H9 (cell line): Measurements from ENCODE around the gene KAT8. TPM values are rescaled to one million over a fixed set of nuclear protein-coding genes. Genes with fewer than 3 reads are reported as not detected.

Experiments
- DNase-seq: peaks from one replicate; pipeline ENCODE4 v3.0.0-alpha.2; 2017
- H2AFZ ChIP-seq: one replicate; pipeline ENCODE4 v1.6.1; 2013; ENCODE audit warnings: mild to moderate bottlenecking, low read length, control low read depth, moderate library complexity
- H2AK5ac ChIP-seq: 2 replicates; pipeline ENCODE4 v1.6.1; 2013; ENCODE audit warnings: low read length, control low read depth, mixed read lengths; ENCODE audit not compliant: insufficient read length
- H2BK120ac ChIP-seq: one replicate; pipeline ENCODE4 v1.6.1; 2013; ENCODE audit warnings: low read depth, mild to moderate bottlenecking, low read length, control low read depth, inconsistent platforms; ENCODE audit not compliant: poor library complexity, severe bottlenecking
- H2BK12ac ChIP-seq: 2 replicates; pipeline ENCODE4 v1.6.1; 2013; ENCODE audit warnings: low read length, control low read depth, mixed read lengths, low read depth; ENCODE audit not compliant: insufficient read length
- H2BK15ac ChIP-seq: 2 replicates; pipeline ENCODE4 v1.6.1; 2013; ENCODE audit warnings: low read depth, low read length, control low read depth
- H2BK20ac ChIP-seq: one replicate; pipeline ENCODE4 v1.6.1; 2013; ENCODE audit warnings: low read depth, mild to moderate bottlenecking, low read length, control low read depth, inconsistent platforms; ENCODE audit not compliant: poor library complexity, severe bottlenecking
- H2BK5ac ChIP-seq: 2 replicates; pipeline ENCODE4 v1.6.1; 2013; ENCODE audit warnings: low read length, control low read depth, mixed read lengths; ENCODE audit not compliant: insufficient read length
- H3K14ac ChIP-seq: 2 replicates; pipeline ENCODE4 v1.6.1; 2013; ENCODE audit warnings: low read length, control low read depth; ENCODE audit not compliant: insufficient read depth
- H3K18ac ChIP-seq: 2 replicates; pipeline ENCODE4 v1.6.1; 2013; ENCODE audit warnings: low read depth, mild to moderate bottlenecking, mixed read lengths, low read length, control low read depth; ENCODE audit not compliant: insufficient read length
- H3K23ac ChIP-seq: 2 replicates; pipeline ENCODE4 v1.6.1; 2013; ENCODE audit warnings: low read length, control low read depth, mixed read lengths, low read depth; ENCODE audit not compliant: insufficient read length
- H3K23me2 ChIP-seq: 2 replicates; pipeline ENCODE4 v1.6.1; 2013; ENCODE audit warnings: low read depth, mild to moderate bottlenecking, mixed read lengths, low read length, control low read depth; ENCODE audit not compliant: insufficient read length, poor library complexity, severe bottlenecking
- H3K27ac ChIP-seq: 2 replicates; pipeline ENCODE4 v1.5.1; 2013; ENCODE audit warnings: low read length, control low read depth, mixed read lengths, low read depth; ENCODE audit not compliant: insufficient read length
- H3K27me3 ChIP-seq: 2 replicates; pipeline ENCODE4 v1.6.1; 2013; ENCODE audit warnings: low read length, control low read depth, inconsistent platforms; ENCODE audit not compliant: insufficient read depth
- H3K4ac ChIP-seq: 2 replicates; pipeline ENCODE4 v1.6.1; 2013; ENCODE audit warnings: low read depth, mild to moderate bottlenecking, control low read depth, inconsistent platforms, low read length, moderate library complexity
- H3K4me1 ChIP-seq: 2 replicates; pipeline ENCODE4 v1.6.1; 2013; ENCODE audit warnings: low read length, control low read depth, inconsistent platforms; ENCODE audit not compliant: insufficient read depth
- H3K4me2 ChIP-seq: 2 replicates; pipeline ENCODE4 v1.6.1; 2013; ENCODE audit warnings: low read length, control low read depth, mixed read lengths; ENCODE audit not compliant: insufficient read length, insufficient read depth
- H3K56ac ChIP-seq: 2 replicates; pipeline ENCODE4 v1.6.1; 2013; ENCODE audit warnings: low read depth, mild to moderate bottlenecking, mixed read lengths, low read length, control low read depth; ENCODE audit not compliant: insufficient read length
- H3K79me1 ChIP-seq: 2 replicates; pipeline ENCODE4 v1.6.1; 2013; ENCODE audit warnings: low read depth, mild to moderate bottlenecking, moderate library complexity, low read length, control low read depth, inconsistent platforms; ENCODE audit not compliant: insufficient read depth, poor library complexity, severe bottlenecking
- H3K79me2 ChIP-seq: 2 replicates; pipeline ENCODE4 v1.6.1; 2013; ENCODE audit warnings: low read length, control low read depth, inconsistent platforms; ENCODE audit not compliant: insufficient read depth
- H3K9ac ChIP-seq: 2 replicates; pipeline ENCODE4 v1.6.1; 2013; ENCODE audit warnings: low read length, control low read depth, mixed read lengths; ENCODE audit not compliant: insufficient read length; ENCODE audit errors: extremely low read depth
- H3K9me3 ChIP-seq: one replicate; pipeline ENCODE4 v1.6.1; 2013; ENCODE audit warnings: low read depth, low read length, inconsistent platforms; ENCODE audit not compliant: control insufficient read depth
- H3T11ph ChIP-seq: one replicate; pipeline ENCODE4 v1.6.1; 2013; ENCODE audit warnings: mild to moderate bottlenecking, low read length, control low read depth, inconsistent platforms
- H4K20me1 ChIP-seq: one replicate; pipeline ENCODE4 v1.6.1; 2013; ENCODE audit not compliant: control insufficient read depth, insufficient read length, insufficient read depth
- H4K5ac ChIP-seq: 2 replicates; pipeline ENCODE4 v1.6.1; 2013; ENCODE audit warnings: low read depth, mild to moderate bottlenecking, mixed read lengths, low read length, control low read depth; ENCODE audit not compliant: insufficient read length
- H4K8ac ChIP-seq: replicated peaks from 2 replicates; pipeline ENCODE4 v1.6.1; 2013; ENCODE audit warnings: low read length, control low read depth, mixed read lengths, low read depth; ENCODE audit not compliant: insufficient read length
- H4K91ac ChIP-seq: 2 replicates; pipeline ENCODE4 v1.6.1; 2013; ENCODE audit warnings: low read depth, mild to moderate bottlenecking, moderate library complexity, mixed read lengths, low read length, control low read depth; ENCODE audit not compliant: insufficient read length
- H3K27ac Mint-ChIP-seq, 3 experiments: 2 replicates in 2 of 3; 3 replicates in 1 of 3; pipeline ENCODE4 v1.8.0; 2020 to 2021; ENCODE audit warnings: mixed read lengths in 3 of 3, mild to moderate bottlenecking in 1 of 3, moderate library complexity in 1 of 3
- H3K27me3 Mint-ChIP-seq: 2 replicates; pipeline ENCODE4 v1.8.0; 2021; ENCODE audit warnings: low read depth, mild to moderate bottlenecking, moderate library complexity, mixed read lengths
- H3K36me3 Mint-ChIP-seq, 3 experiments: 2 replicates in 2 of 3; 3 replicates in 1 of 3; pipeline ENCODE4 v1.8.0; 2020 to 2021; ENCODE audit warnings: low read depth in 3 of 3, mixed read lengths in 3 of 3; ENCODE audit not compliant: insufficient read depth in 1 of 3
- H3K4me1 Mint-ChIP-seq, 2 experiments: 2 replicates each; pipeline ENCODE4 v1.8.0; 2020; ENCODE audit warnings: mixed read lengths in 2 of 2
- H3K4me3 Mint-ChIP-seq, 2 experiments: 2 replicates in 1 of 2; 3 replicates in 1 of 2; pipeline ENCODE4 v1.8.0; 2020 to 2021; ENCODE audit warnings: mild to moderate bottlenecking in 2 of 2, mixed read lengths in 2 of 2, moderate library complexity in 1 of 2
- H3K9me3 Mint-ChIP-seq, 2 experiments: 2 replicates in 1 of 2; 3 replicates in 1 of 2; pipeline ENCODE4 v1.8.0; 2020; ENCODE audit warnings: mild to moderate bottlenecking in 2 of 2, mixed read lengths in 2 of 2, moderate library complexity in 1 of 2
- WGBS: extraction: QIAGEN DNeasy Blood & Tissue Kit; methylation state at CpG from one replicate; pipeline ENCODE4 v1.1.7; 2013; ENCODE audit warnings: missing lambda C conversion rate, low lambda C conversion rate, mixed read lengths; ENCODE audit not compliant: insufficient read length; ENCODE audit errors: extremely low coverage; 5-methylcytosine and 5-hydroxymethylcytosine counted together
- total RNA-seq: library from RNA; stranded (reverse); gene quantifications from 2 replicates; pipeline ENCODE4 v1.2.1, GENCODE V29; 2021
- TF ChIP-seq, protein P1 (sequence below): fragments of 200-600 bp; sonication (generic); conservative IDR thresholded peaks from 3 replicates; pipeline ENCODE4 v1.8.0; 2021; ENCODE audit warnings: antibody characterized with exemption, mild to moderate bottlenecking

KAT8 gene
- total RNA-seq, 1 experiment from 2014 or later: 52.1 TPM

GRCh38 chr16:31083556-31083955 is 33.9 kb upstream of the KAT8 start:
- Histone ChIP-seq H3K9ac (no peak overlapping the region), H2BK20ac (no peak overlapping the region), H2BK120ac (no peak overlapping the region), H2BK12ac (no peak overlapping the region), H3K79me1 (no peaks in the 10 kb centered on the region), H2BK15ac (no peak overlapping the region), H2BK5ac (no peak overlapping the region), H3K18ac (no peak overlapping the region), H3K23ac (no peak overlapping the region), H2AFZ (no peak overlapping the region), H3K4ac (no peak overlapping the region), H3K4me1 (no peaks in the 10 kb centered on the region), H3K14ac (no peak overlapping the region), H4K5ac (no peak overlapping the region), H4K20me1 (peaks cover 4% of the 10 kb centered on the region), H4K91ac (no peak overlapping the region), H2AK5ac (no peak overlapping the region), H3K9me3 (no peaks in the 10 kb centered on the region), H3T11ph (no peak overlapping the region), H3K79me2 (no peaks in the 10 kb centered on the region), H3K4me2 (no peak overlapping the region), H4K8ac (no peak overlapping the region), H3K27ac (no peak overlapping the region), H3K27me3 (no peaks in the 10 kb centered on the region), H3K56ac (no peak overlapping the region), H3K23me2 (no peaks in the 10 kb centered on the region)
- H3K4me1 Mint-ChIP-seq: peaks cover 0 to 3% of the 10 kb centered on the region in 2 experiments; a peak in 1 of 4 replicates
- no peaks in the 10 kb centered on the region for H3K9me3 Mint-ChIP-seq
- TF ChIP-seq, protein P1, sequence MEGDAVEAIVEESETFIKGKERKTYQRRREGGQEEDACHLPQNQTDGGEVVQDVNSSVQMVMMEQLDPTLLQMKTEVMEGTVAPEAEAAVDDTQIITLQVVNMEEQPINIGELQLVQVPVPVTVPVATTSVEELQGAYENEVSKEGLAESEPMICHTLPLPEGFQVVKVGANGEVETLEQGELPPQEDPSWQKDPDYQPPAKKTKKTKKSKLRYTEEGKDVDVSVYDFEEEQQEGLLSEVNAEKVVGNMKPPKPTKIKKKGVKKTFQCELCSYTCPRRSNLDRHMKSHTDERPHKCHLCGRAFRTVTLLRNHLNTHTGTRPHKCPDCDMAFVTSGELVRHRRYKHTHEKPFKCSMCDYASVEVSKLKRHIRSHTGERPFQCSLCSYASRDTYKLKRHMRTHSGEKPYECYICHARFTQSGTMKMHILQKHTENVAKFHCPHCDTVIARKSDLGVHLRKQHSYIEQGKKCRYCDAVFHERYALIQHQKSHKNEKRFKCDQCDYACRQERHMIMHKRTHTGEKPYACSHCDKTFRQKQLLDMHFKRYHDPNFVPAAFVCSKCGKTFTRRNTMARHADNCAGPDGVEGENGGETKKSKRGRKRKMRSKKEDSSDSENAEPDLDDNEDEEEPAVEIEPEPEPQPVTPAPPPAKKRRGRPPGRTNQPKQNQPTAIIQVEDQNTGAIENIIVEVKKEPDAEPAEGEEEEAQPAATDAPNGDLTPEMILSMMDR: no peak
- H3K4me3 Mint-ChIP-seq: no peak overlapping the region; a peak in 1 of 5 replicates
- DNase-seq: peak; percentile 31
- H3K36me3 Mint-ChIP-seq: peaks cover 16 to 39% (median 37%) of the 10 kb centered on the region in 3 experiments; a peak in 6 of 7 replicates
- no peak overlapping the region; a peak in 1 of 7 replicates for H3K27ac Mint-ChIP-seq
- no CpG with 5 or more reads among the region's 5 CpGs for WGBS
- no peaks in the 10 kb centered on the region for H3K27me3 Mint-ChIP-seq
